ENCODE measurements around the gene SORCS2.

SORCS2 gene

DNA sequence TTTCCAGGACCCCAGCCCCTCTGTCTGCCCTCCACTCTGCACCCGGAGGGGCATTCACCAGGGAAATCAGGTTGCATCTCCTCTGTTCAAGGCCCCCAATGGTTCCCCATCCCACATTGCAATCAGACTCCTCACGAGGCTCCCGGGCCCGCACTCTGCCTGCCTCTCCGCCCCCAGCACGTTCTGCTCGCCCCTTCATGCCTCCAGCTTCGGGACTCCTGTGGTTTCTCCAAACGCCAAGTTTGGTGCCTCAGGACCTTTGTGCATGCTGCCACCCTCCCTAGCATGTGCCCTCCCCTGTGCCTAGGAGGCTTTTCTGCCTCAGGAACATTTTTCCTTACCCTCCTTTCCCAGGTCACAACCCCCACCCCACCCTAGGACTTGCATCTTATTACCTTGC lies 426.0 kb downstream of the SORCS2 start:
- no peak for DNase-seq (ENCODE audit: low spot score)

DNA sequence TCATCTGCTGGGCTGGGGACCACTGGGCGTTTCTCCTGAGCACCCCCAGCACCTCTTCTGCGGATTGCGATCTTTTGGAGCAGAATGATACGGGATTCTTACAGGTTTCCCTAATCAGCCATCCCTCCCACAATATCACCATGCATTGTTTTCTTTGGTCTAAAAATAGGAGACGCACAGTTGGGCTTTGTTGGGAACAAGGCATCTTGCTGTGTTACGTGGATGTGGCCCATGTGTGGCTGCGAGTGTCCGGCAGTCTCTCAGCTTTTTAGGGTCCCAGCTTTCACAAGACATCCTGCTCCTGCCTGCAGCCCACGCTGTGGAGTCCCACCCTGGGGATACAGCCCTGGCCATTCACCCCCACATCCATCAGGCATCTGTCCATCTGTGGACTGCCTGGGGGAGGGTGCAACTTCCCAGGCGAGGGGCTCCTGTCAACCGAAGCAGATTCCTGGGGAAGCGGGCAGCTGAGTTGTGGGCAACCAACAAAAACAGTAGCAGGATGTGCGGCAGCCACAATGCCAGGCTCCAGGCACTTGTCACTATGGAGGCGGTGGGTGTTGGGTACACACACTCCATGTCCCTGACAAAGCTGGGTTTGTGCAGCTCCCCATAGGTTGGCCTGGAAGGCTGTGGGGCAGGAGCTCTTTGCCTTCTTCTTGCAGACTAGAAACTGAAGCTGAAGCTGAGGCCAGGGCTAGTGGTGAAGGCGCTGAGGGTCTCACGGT lies 427.9 kb downstream of the SORCS2 start:
- no peak for DNase-seq (ENCODE audit: low spot score)

DNA sequence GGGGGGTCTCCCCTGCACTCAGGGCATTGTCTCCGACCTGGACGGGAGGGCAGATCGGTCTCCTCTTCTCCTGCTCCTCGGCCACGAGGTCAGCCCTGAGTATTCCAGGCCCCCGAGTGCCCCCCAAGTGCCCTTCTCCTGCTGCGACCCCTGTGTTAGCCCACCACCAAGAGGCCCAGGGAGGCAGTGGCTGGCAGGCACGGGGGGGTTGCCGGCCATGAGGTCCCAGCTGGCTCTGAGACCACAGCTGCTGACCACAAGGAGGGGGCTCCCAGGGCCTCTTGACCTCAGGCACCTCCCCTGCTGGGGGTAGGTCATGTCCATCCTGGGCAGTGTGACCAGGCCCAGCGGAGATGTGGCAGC lies 428.5 kb downstream of the SORCS2 start:
- no peak for DNase-seq (ENCODE audit: low spot score)

DNA sequence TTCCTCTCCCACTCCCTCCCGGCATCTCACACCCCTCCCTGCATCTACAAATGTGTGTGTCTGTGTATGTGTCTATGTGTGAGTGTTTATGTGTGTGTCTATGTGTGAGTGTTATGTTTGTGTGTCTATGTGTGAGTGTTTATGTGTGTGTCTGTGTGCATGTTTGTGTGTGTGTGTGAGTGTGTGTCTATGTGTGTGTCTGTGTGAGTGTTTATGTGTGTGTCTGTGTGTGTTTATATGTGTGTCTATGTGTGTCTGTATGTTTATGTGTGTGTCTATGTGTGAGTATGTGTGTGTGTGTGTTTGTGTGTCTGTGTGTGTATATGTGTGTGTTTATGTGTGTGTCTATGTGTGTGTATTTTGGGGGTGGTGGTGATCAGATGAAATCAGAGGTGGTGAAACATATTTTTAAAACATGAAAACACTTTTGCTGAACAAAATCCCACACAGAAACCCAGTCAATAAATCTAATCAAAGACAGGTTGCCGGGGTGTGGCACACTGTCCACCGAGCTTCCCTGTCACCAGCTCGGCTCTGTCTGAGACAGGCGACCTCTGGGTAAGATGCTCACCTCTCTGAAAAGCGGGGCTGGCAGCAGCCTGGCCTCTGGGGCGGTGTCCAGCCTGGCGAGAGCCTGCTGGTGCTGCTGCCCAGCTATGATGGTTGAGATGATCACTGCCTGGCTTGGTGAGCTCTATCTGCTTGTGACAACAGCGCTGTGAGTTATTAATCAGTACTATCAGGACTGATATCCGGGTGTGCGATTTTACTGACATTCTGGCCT lies 429.1 kb downstream of the SORCS2 start:
- DNase-seq (ENCODE audit: low spot score) = no peak

DNA sequence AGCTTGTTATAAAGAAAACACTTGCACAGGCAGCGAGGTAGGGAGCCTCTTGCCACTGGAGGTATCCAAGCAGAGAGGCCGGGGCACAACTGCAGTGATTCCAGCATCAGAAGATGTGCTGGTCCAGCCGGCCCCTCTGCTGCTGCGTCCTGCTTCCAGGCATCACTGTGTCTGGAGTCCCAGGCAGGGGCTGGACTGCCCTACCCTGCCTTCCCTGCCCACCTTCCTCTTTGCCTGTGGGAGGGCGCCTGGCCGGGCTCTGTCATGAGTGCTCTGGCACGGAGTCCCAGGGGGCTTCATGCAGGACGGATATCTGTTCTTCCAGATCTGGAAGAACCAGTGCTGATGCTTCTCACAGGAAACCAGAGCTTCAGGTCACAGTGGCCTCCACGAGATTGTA lies 430.0 kb downstream of the SORCS2 start:
- DNase-seq (ENCODE audit: low spot score) = no peak

DNA sequence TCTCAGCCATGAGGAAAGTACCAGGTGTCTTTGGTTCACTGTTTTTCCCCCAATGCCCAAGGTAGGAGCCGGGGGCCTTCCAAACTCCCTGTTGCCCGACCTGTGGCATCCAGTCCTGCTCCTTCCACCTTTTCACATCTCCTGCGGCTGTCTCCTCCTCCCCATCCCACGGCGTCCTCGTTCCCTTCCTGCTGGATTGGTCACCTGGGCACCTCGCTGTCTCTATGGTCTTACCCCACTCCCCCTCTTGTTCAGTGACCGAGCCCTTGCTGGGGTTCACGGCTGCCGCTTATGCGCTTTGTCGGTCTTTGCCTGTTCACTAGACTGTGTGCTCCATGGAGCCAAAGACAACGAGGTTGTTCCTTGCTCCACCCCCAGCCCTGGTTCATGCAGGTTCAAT lies 431.1 kb downstream of the SORCS2 start:
- DNase-seq (ENCODE audit: low spot score) = no peak

DNA sequence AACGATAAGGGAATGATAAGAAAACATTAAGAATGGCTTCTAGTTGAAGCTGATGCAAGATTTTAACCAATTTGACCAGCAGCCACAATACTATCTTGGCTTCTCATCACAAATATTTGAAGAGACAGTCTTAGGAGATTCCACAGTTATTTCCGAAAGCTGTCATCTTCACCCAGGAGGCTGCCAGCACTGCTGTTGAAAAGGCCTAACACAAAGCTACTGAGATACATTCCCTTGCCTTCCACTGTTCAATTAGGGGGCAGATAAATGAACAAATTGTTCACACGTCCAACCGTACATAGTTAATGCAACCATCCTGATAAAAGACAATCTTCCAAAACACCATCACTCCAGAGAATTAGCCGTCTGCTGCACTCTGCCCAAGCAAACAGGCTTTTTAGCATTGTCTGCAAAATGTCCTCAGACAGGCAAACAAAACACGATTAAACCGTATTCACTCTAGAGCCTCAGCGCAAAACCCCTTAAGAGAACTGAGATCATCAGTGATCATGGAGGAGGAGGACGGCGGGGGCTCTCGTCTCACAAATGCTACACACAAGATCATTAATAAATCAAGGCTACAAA lies 432.1 kb downstream of the SORCS2 start:
- no peak for DNase-seq (ENCODE audit: low spot score)

DNA sequence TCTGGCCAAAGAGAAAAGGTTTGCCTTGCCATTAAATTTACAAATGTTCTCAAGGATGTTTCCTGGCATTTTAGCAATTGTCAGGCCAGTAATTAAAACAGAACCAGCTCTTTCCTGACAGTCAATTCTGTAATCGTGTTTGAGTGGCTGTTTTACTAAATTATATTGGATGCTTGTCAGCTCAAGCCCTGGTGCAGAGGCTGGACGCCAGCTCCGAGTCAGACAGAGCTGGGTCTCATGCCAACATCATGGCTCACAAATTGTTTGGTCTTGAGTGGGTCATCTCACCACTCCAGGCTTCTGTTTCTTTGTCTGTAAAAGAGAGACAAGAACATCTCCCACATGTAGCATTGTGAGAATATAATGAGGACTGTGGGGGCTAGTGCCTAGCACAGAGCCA lies 432.7 kb downstream of the SORCS2 start:
- no peak for DNase-seq (ENCODE audit: low spot score)

- DNase-seq (ENCODE audit: low spot score) = no peak
These were observed 434.2 kb downstream of the SORCS2 start for GRCh38 chr4:7626531-7626930.

- DNase-seq (ENCODE audit: low spot score) = no peak
These were observed 435.2 kb downstream of the SORCS2 start for GRCh38 chr4:7627251-7628250.

- no peak for DNase-seq (ENCODE audit: low spot score)
These were observed 436.1 kb downstream of the SORCS2 start for GRCh38 chr4:7628432-7628831.

GRCh38 chr4:7629501-7630254 lies 437.3 kb downstream of the SORCS2 start:
- no peak for DNase-seq (ENCODE audit: low spot score)

DNA sequence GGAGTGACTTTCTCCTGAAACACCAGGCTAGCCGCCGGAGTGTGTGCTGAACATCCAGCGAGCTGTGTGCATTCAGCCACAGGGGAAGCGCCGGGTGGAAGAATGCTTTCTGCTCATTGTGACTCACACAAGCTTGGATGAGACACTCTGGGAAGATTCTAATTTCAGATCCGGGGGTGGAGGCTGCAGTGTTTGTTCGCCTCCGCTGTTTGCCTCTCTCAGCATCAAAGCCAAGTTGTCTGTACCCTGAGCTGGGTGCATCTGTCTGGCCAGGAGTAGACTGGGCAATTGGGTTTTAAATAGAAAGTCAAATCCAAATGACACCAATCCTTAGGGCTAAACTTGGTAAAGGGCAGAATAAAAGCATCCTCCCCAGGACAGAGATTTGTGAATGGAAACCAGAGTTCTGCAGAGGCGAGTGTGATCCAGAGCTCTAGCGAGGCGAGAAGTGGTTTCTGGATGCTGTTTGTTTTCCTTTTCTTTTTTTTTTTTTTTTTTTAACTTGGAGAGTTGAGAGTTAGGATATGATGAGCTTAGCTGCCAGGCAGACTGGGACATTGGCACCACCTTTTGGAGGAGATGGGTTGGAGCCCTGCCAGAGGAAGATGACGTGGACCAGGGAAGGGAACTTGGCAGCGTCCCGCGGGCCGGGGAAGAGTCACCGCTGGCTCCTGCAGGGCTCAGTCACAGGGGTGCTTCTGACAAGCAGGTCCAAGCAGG lies 438.4 kb downstream of the SORCS2 start:
- no peak for DNase-seq (ENCODE audit: low spot score)

DNA sequence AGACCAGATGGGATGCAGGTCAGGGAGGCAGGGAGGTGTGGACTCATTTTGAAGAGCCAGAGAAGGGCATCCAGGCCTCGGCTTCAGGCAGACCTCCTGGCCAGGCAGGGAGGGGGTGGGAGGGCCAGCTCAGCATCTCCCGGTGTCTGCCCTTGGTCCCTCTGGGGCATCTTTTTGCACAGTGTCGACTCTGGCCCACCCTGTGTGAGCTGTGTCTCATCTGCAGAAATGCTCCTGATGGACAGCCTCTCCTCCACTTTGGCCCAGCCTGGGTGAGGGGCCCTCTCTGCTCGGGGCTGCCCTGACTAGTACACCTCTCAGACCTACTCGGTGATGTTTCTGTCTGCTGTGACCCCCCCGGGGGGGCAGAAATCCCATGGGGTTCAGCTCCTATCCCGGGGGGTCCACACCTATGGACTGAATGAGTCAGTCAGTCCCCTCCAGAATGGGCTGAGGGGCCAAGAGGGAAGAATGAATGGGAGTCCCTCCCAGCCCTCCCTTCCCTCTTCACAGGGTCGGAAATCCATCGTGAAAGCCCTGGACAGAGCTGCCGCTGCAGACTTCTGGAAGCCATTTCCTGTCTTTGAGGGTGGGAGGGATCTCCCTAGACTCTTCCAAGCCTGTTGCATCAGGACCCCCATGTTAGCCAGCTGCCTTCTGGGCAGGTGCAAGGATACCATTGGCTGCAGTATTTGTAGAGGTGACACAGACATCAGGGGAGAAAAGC lies 439.1 kb downstream of the SORCS2 start:
- no peak for DNase-seq (ENCODE audit: low spot score)

GRCh38 chr4:7632341-7632740 lies 440.0 kb downstream of the SORCS2 start:
- no peak for DNase-seq (ENCODE audit: low spot score)

- no peak for DNase-seq (ENCODE audit: low spot score)
These were observed 440.6 kb downstream of the SORCS2 start for GRCh38 chr4:7632971-7633370.

DNA sequence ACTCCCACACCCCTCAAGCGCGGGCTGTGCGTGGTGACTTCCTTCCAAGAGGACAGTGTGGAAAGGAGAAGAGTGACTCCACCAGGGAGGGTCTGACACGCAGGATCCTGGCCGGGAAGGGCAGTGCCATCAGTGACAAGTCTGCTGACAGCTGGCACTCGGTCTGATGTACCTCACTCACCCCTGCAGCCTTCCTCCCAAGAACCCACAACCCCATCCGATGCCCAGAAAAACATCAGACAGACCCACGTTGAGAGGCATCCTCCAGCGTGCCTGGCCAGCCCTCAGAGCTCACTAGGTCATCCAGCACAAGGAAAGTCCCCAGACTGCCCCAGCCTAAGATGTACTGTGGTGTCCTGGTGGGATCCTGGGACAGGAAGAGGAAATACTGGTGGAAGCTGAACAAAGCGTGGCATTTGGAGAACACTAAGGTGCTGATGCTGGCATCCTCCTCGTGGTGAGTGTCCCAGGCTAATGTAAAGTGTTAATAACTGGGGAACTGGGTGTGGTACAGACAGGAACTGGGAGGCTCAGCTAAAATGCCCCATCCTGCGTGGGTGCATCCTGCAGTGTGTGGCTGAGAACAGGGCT lies 442.4 kb downstream of the SORCS2 start:
- no peak for DNase-seq (ENCODE audit: low spot score)

- no peak for DNase-seq (ENCODE audit: low spot score)
These were observed 443.3 kb downstream of the SORCS2 start for GRCh38 chr4:7635445-7636239.

GRCh38 chr4:7636240-7636508 lies 443.8 kb downstream of the SORCS2 start:
- DNase-seq (ENCODE audit: low spot score) = no peak
